Stimulated activated CD4-positive, alpha-beta T cell treated with anti-CD3 and anti-CD28 coated beads, TNF-alpha, amount 100 ng/mL, for 1 hour (primary cell): ENCODE results near the gene ATXN10.
A peak's percentile ranks its signal among the peaks of the same experiment; 100 is the strongest.

Experiments used
- DNase-seq, 3 donors: peaks; one replicate each; pipeline ENCODE4 v3.0.0-alpha.2; 2020; ENCODE audit warnings: low read depth in 3 of 3, low spot score in 1 of 3

The ATXN10 gene

DNA sequence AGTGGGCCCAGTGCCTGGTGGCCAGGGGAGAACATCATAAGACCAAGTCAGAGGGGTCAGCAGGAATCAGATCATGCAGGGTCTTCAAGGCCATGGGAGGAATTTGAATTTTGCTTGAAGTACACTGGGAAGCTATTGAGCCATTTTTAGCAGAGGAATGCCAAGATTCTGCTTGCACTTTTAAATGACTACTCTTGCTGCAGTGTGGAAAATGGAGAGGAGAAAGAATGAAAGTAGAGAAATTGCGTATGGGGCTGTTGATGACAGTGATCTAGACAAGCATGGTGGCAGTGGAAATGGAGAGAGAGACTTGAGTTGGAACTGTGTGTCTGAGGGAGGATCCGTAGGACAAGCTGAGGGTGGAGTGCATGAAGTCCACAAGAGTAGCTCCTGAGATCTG is 177.3 kb downstream of the ATXN10 start:
- DNase-seq, result no peak

DNA sequence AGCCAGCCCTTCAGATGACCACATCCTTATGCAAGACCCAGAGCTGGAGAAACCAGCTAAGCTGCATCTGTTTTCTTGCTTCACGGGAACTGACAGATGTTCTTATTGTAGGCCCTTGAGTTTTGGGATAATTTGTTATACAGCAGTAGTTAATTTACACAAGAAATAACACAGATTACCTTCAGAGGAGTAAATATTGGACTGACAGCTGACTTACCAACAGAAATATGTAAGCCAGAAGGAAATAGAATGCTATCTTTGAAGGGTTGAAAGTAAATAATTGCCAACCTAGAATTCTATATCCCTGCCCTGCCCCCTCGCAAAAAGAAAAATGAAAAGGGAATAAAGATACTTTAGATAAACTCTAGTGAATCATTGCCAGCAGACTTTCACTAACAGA is 181.2 kb downstream of the ATXN10 start:
- DNase-seq, result no peak

DNA sequence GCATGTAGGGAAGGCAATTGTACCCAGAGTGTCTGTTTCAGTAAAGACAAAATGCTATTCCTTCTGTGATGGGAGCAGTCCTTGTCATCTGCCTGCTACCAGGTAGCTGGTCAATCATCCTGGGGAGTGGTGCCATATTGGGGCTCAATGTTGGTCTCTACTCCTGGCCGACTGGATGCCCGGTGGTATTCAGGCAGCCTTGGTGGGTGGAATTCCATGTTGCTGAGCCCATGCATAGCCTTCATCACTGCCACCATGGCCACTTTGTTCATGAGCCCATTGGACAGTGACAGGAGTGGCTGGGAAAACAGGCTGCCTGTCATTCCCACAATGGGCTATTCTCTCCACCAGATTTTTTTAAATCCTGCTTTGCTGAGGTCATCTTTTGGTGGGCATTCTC is 184.3 kb downstream of the ATXN10 start:
- no peak for DNase-seq

DNA sequence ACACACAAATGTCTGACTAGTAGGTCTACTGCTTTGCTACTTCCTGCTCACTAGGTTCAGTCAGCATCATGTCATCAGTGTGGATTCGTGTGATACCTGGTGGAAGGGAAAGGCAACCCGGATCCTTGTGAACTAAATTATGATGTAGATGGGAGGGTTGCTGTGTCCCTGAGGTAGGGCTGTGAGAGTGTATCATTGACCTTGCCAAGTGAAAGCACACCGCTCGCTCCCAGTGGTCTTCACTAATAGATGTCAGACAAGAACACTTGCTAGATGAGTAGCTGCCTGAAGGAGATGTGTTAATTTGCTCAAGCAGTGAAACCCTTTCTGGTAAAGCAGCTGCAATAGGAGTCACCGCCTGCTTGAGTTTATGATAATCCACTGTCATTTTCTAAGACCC is 185.9 kb downstream of the ATXN10 start:
- no peak for DNase-seq

DNA sequence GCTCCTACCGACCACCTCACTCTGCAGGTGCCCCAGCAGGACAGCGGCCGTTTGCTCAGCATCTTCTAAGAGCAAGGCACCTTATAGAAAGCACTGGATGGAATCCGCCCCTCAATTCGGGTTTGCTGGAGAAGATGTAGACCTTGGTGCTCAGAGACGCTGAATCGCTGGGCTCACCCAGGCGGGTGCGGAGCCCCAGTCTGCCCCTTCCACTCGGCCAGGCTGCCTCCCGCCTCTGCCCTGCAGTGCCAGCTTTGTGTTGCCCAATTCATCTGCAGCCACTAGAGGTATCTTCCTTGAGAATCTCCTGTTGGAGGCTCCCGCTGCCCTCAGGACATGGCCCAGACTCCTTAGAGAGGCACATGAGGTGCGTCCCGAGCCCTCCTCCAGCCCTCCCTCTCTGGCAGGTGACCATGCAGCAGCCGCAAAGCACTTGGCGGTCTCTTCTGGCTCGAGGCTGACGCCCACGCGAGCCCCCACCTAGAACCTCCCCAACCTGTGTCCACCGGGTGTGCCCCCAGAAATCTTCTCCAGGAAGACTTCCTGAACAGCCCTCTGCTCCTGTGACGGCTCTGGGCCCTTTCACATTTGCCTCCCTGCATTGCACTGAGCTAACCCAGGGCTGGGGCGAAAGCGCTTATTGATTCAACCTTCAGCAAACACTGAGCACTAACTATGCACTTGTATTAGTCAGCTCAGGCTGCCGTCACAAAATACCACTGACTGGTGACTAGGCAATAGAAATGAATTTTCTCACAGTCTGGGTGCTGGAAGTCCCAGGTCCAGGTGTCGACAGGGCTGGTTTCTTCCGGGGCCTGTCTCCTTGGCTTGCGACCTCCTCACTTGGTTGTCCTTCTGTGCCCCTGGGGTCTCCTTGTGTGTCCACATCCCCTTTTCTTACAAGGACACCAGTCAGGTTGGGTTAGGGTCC is 187.9 kb downstream of the ATXN10 start:
- DNase-seq, result no peak

DNA sequence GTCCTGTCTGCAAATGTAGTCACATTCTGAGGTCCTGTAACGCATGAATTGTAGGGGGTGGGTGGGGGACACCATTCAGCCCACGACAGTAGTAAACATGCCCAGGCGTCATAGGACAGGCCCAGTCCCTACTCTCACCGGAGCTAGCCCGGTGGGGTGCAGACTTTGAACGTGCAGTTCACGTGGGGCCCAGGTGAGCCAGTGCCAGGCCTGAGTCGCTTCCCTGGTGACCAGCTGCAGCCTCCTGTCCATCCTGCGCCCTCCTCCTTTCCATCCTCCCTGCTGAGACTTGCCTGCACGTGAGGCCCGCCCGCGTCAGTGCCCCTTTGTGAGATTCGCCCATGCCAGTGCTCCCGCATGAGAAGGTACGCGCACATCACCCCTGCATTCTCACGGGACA is 188.6 kb downstream of the ATXN10 start:
- no peak for DNase-seq

DNA sequence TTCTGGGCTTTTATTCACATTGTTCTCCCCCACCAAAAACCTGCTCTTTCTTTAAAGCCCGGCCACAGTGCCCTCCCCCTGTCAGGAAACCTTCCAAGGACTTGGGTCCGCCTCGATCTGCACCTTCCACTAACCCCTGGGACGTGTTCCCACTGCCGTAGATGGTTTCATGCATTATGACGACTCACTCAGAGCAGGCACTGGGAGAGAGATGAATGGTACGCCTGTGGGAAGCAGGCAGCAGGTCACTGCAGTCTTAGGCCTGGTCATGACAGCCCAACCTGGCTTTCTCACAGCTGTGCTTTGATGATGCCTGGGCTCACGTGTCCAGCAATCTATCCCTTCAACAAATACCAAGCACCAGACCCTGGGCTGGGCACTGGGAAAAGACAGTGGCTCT is 189.6 kb downstream of the ATXN10 start:
- DNase-seq, result no peak

DNA sequence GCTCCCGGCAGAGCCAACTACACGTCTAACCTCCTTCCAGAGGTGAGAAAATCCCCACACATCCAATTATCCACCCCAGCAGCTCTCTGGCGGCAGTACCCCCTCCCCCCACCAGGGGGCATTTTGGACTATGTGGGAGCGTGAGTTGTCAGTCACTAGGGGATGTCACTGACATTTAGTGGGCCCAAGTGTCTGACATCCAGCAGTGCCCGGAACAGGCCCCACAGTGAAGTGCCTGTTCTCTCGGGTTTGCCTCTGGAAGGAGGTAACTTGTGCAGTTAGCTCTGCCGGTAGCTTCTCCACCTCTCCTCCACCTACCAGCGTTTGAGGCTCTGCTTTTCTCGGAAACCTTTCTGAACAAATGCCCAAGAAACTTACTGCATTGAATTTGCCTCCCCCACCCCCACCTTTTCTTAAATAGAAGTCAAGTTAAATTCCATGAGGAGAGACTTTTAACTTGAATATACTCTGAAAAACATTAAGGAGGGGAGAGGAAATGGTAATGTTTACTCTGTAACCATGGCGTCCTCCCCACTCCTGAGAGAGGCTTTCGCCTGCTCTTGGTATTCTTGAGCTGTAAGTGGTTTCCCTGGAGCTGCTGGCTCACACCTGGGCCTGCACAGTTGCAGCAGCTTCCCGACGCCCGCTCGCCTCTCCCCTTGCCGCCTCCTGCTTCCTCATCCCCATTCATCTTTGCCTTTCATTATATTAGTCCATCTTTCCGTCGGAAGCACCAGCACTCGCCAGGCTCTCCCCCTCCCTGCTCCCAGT is 192.5 kb downstream of the ATXN10 start:
- peak; percentile 19 to 72 (median 27) for DNase-seq

DNA sequence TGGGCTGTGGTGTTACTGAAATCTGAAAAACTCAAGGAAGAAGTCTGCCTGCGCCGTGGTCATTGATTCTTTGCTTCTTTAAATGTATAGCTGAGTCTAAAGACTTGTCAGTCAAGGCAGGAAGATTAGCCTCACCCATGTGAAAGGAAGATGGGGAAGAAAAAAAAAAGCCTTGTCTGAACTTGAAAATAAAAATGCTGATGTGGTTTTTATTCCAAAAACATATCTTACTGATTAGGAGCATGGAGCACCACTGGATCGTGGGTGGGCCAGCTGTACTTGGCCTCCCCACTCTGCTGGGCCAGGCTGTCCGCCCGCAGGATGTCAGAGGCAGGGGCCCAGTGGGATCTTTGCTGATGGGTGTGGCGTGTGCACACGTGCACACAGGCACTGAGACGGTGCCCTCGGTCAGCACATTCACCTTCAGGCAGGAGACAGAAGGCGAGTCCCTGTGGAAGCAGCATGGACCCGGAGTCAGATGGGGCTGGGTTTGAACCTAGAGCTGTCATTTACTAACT is 193.4 kb downstream of the ATXN10 start:
- DNase-seq, result no peak

DNA sequence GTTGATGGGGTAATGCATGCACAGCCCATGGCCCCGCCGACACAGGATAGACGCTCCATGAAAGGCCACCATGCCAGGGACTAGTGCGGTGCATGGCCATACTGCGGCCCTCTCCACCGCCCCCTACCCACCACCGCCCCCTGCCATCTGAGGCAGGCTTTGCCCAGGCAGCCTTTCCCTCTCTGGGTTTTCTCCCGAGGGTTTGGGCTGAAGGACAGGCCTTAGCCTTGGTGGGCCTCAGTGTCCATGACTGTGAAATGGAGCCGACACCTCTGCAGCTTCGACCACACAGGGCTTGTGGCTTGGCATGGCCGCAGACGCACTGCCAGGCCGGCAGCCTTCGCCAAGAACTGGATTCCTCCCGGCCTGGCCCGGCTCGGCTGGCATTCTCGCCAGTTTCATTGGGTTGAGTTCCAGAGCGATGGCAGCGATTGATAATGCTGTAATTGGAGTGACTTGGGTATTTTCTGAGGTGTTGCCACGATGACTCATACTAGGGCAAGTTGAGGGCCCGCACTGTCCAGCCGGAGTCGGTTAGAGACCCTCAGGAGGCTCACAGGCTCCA is 194.0 kb downstream of the ATXN10 start:
- no peak for DNase-seq

DNA sequence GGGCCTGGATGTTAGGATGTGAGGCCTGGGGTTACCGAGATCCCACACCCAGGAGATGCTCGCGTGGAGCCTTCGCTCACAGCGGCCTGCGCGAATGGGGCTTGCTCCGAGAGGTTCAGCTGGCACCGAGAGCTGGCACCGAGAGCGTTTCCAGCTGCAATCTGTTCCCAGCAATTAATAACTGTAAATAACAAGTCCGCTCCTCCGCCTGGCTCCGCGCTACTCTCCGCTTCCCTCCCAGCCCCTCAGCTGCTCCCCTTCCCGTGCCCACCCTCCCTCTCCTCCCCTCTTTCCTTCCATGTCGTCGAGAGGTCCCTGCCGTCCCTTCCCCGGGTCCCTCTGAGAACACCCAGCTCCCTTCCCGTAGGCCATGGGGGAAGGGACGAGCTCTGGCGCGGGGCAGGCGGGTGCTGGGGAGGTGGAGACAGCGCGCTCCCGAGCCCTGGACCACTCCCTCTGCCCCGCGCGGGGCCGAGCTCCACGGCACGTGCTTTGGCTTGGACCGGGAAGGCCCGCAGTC is 194.6 kb downstream of the ATXN10 start:
- no peak for DNase-seq

DNA sequence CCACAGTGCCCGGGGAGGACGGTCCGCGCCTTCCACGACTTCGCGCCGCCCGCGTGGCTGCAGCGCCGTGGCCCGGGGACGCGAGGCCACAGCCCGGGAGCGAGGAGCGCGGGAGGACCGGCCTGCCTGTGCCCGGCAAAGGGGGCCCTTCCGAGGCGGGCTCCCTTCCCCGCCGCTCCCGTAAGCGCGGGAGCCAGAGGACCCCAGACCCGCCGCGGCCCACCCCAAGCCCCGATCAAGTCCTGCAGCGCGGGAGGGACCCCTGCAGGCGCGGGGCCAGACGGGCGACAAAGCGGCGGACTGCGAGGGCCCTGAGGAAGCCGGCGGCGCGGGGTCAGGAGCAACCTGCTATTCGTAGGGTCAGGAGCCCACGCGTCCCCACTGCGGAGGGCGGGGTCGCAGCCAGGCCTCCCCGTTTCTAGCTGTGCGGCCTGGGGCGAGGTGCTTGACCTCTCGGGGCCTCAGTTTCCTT is 195.0 kb downstream of the ATXN10 start:
- DNase-seq, result no peak

DNA sequence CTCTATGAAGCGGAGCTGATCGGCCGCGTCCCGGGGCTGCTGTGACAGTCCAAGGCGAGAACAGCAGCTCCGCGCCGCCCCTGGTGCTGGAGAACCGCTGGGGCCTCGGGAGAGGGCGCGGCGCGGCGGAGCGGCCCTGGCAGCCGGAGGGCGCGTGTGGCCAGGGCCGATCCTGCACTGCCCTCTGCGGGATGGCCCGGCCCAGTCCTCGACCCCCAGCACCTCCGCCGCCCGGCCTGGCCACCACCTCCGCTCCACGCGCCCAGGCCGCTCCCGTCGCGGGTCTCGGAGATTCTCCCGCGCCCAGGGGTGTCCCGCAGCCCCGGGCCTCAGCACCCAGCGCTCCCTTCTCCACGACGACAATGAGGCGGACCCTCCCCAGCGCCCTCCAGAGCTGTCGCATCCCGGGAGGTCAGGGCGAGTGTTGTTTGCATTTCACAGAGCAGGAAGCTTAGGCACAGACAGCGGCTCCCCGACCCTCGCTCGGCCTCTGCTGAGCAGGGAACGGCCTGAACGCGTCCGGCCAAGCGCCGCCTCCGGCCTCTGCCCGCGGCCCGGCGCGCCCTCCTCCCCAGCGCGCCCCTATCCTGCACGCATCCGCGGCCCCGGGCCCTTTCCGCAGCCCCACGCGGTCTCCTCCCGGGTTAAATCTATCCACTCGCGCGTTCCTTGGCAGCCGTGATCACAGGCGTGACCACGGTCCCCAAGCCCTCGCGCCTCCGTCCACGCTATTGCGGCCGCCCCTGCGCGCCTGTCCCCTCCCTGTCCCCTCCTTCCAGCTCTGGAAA is 195.7 kb downstream of the ATXN10 start:
- DNase-seq, result no peak

DNA sequence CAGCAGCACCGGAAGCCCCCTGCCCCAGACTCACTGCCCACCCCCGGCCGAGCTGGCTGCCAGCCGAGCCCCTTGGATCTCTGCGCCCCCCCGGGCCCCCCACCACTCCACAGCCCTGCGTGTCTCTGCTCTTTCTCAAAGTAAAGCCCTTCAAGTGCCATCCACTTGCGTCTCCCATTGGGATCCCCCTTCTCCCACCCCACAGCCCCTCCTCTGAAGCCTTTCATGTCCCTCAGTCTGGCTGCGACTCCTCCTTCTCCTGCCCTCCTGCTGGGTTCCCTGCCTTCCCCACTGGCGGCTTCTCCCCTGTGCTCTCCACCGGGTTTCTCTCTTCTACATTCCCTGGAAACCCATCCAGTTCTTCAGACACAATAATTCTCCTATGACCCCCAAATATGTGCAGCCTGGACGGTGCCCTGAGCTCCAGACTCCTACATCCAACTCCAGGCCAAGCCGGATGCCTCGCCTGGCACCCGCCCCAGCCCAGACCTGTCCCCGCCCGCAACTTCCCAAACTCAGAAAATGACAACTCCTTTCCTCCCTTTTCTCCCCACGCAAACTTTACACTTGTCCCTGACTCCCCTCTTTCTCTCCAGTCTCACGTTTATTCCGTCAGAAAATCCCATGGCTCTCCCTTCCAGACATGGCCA is 196.4 kb downstream of the ATXN10 start:
- no peak for DNase-seq

DNA sequence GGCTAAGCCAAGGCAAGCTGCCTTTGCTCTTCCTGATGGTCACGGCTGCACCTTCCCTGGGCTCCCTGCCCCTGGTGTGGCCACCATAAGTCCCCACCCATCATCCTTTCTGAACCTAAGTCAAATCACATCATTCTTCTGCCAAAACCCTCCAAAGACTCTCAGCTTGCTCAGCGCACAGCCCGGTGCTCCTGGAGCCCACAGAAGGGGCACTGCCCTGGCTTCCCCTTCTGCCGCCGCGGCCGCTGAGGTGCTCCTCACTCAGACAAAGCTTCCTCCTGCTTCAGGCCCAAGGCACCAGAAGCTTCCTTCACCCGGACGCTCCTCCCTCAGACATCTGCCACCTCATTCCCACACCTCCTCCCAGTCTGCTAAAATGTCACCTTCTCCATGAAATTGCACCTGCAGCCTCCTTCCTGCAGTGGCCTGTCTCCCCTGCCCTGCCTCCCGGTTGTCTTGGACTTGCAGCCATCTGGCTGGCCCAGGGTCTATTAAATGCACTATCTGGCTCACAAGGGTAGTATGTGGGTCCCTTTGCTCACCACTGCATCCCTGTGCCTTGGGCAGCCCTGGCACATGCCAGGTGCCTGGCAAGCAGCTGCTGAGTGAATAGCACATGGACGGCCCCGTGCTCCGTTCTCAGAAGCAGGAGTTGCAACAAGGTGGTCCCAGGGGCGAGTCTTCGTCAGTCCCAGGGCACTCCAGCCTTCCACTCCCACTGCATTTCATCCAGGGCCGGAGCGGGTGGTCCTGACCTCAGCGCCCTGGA is 197.1 kb downstream of the ATXN10 start:
- DNase-seq, result no peak

DNA sequence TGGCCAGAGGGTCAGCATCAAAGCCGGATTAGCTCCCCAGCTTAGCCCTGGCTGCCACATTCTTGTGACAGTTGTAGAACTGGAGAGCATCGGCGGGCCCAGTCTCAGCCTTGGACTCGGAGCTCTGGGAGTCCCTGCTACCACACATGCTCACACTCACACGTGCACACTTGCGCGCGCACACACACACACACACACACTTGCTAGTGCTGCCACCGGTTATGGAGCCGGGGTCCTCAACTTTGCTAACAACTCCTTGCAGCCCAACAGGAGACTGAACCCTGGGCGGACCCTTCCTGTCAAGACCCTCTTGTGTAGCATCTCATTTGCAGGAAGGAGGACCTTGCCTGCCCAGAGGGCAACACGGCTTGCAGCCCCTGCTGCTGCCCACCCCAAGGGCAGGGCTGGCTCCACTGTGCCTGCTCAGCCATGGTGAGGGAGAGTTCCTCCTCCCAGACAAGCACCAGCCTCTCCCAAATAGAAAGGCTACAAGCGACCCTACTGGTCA is 197.8 kb downstream of the ATXN10 start:
- no peak for DNase-seq

DNA sequence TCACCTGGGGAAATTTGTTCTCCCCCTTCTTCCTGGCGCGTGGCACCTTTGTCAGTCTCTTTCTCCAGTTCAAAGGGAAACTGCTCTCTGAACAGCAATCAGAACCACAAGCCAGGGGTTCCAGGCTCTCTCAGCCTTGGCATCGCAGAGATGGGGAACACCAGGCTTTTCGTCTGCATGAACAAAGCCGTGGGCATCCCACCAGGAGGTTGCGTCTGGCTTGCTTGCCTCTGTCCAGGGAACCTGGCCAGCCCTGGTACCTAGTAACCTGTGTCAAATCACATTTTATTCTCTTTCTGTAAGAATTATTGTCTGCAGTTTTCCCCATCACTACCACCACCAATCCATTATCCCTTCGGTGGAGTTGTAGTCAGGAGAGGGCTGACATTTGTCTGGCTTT is 198.4 kb downstream of the ATXN10 start:
- DNase-seq, result no peak

DNA sequence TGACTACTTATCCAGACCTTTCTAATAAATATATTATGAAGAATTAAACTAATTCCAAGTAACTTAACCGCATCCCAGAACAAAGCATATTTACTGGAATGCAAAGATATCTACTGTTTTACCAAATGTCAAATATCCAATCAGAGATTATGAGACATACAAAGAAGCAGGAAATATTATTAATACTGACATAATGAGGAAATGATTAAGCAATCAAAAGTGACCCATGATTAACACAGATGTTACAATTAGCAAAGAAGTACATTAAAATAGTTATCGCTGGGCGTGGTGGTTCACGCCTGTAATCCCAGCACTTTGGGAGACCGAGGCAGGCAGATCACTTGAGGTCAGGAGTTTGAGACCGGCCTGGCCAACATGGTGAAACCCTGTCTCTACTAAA is 200.1 kb downstream of the ATXN10 start:
- no peak for DNase-seq

DNA sequence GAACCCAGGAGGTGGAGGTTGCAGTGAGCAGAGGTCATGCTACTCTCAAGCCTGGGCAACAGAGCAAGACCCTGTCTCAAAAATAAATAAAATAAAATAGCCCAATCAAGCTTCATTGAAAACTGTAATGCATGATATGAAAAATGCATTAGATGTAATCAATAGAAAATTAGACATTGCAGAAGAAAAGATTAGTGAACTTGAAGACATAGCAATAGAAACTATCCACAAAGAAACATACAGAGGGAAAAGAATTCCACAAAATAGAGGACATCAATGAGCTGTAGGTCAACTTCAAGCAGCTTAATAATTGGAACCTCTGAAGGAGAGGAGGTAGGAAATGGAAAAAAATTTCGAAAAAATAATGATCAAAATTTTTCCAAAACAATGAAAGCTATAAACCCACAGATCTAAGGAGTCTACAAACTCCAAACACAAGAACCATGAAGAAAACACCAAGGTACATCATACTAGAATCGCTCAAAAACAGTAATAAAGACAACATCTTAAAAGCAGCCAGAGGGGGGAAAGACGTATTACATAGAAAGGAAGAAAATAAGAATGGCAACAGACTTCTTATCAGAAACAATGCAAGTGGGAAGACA is 201.1 kb downstream of the ATXN10 start:
- DNase-seq, result no peak
